Spleen (tissue), 11 donors: ENCODE results near the gene ZC3H13. TPM values are rescaled to one million over a fixed set of nuclear protein-coding genes. Genes with fewer than 3 reads are reported as not detected.

Experiments used
- DNase-seq: peaks from one replicate; pipeline ENCODE4 v3.0.0-alpha.2; 2020
- H3K27ac ChIP-seq, 8 donors: fragments of 200-600 bp; sonication (generic) in 7 of 8; 1 replicate in 4 of 8; 2 replicates in 4 of 8; pipeline versions ENCODE4 v1.5.0 to v1.8.0; 2016 to 2021; ENCODE audit warnings: inconsistent platforms in 4 of 8, mild to moderate bottlenecking in 4 of 8, moderate library complexity in 1 of 8
- H3K27me3 ChIP-seq, 7 donors: fragments of 200-600 bp; sonication (generic) in 6 of 7; replicated peaks in 1 of 7; 1 replicate in 4 of 7; 2 replicates in 3 of 7; pipeline versions ENCODE4 v1.5.0 to v1.8.0; 2016 to 2021; ENCODE audit warnings: inconsistent platforms in 3 of 7, mild to moderate bottlenecking in 1 of 7
- H3K36me3 ChIP-seq, 6 donors: fragments of 200-600 bp; sonication (generic) in 5 of 6; 1 replicate in 4 of 6; 2 replicates in 2 of 6; pipeline versions ENCODE4 v1.5.0 to v1.8.0; 2016 to 2021; ENCODE audit warnings: inconsistent platforms in 2 of 6
- H3K4me1 ChIP-seq, 6 donors: fragments of 200-600 bp; sonication (generic) in 5 of 6; 1 replicate in 3 of 6; 2 replicates in 3 of 6; pipeline versions ENCODE4 v1.5.0 to v1.8.0; 2016 to 2021; ENCODE audit warnings: inconsistent platforms in 3 of 6
- H3K4me3 ChIP-seq, 8 donors: fragments of 200-600 bp; sonication (generic) in 7 of 8; 1 replicate in 4 of 8; 2 replicates in 4 of 8; pipeline versions ENCODE4 v1.5.0 to v1.8.0; 2016 to 2021; ENCODE audit warnings: inconsistent platforms in 4 of 8, mild to moderate bottlenecking in 4 of 8, moderate library complexity in 2 of 8
- H3K9me3 ChIP-seq, 8 donors: fragments of 200-600 bp; sonication (generic) in 7 of 8; 1 replicate in 4 of 8; 2 replicates in 4 of 8; pipeline versions ENCODE4 v1.5.0 to v1.8.0; 2016 to 2021; ENCODE audit warnings: inconsistent platforms in 4 of 8
- POLR2A ChIP-seq, 3 donors: fragments of 450-650 bp; IDR thresholded peaks; one replicate each; pipeline ENCODE4 v1.5.1; 2017; ENCODE audit warnings: antibody characterized with exemption in 3 of 3, mild to moderate bottlenecking in 1 of 3
- POLR2AphosphoS5 ChIP-seq, 3 donors: sonication (generic); formaldehyde crosslinking; IDR thresholded peaks; one replicate each; pipeline ENCODE4 v1.5.1; 2017; ENCODE audit warnings: antibody characterized with exemption in 3 of 3
- WGBS, 5 donors: extraction: QIAGEN DNeasy Blood & Tissue Kit in 3 of 5; methylation state at CpG; one replicate each; pipeline versions ENCODE4 v1.1.5 to v1.1.7; 2013 to 2018; 5-methylcytosine and 5-hydroxymethylcytosine counted together
- intact Hi-C: fragments of 100-400 bp; cut with DNase I; formaldehyde crosslinking; loops from one replicate; pipeline ENCODE4 v1.15.0; 2023; ENCODE audit warnings: low total_unique reads
- polyA plus RNA-seq, 3 donors: library from polyadenylated mRNA; stranded (reverse); fragments of 200-250 nt; gene quantifications; one replicate each; pipeline ENCODE4 v1.2.1, GENCODE V29; 2013
- total RNA-seq, 7 donors: library from RNA; depleted of rRNA in 3 of 7; stranded (reverse); fragments of >200 nt in 3 of 7; fragmentation: NEBNext Ultra II Directional in 4 of 7; extraction: Animal tissue kit (Norgen Biotek cat#: 25700) in 4 of 7; gene quantifications; one replicate each; pipeline versions ENCODE4 v1.1.0 to v1.2.1, GENCODE V29; 2016 to 2021
- TF ChIP-seq, protein P1 (sequence below), 11 experiments: fragments of 200-600 bp in 7 of 11; fragments of 450-650 bp in 4 of 11; sonication (generic) in 4 of 11; IDR thresholded peaks in 8 of 11; conservative IDR thresholded peaks in 3 of 11; 1 replicate in 7 of 11; 2 replicates in 4 of 11; pipeline versions ENCODE4 v1.4.0 to v1.8.0; 2016 to 2021; ENCODE audit warnings: antibody characterized with exemption in 11 of 11, inconsistent platforms in 4 of 11, mild to moderate bottlenecking in 1 of 11
- donor health status: healthy with polysubstance abuse.
- donor health status: DM: no; HTN: no; CAD: no; lungs with moderate emphysema.
- donor health status: DM: no; HTN: no; CAD: no.
- donor health status: Bipolar disorder and iron deficiency.
- donor health status: healthy.
- donor health status: DM: no; HTN: no; CAD: no.
- donor health status: DM: yes; HTN: yes; CAD: no.

Gene ZC3H13
- total and polyA plus RNA-seq, 10 donors: 7.9 to 61.2 (median 33.1) TPM

DNA sequence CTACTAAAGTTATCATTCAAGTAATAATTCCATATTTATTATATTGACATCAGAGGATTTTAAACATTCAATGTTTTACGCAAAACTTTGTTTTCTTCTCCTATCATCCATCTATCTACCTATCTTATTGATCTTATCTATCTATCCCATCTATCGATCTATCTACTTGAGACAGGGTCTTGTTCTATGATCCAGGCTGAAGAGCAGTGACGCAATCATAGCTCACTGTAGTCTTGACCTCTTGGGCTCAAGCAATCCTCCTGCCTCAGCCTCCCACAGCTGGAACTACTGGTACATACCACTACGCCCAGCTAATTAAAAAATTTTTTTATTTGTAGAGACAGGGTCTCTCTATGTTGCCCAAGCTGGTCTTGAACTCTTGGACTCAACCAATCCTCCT lies 27.4 kb downstream of the ZC3H13 start:
- Histone ChIP-seq H3K27ac (no peak overlapping the region), H3K9me3 (peaks cover 0 to 7% (median 6%) of the 10 kb centered on the region in 8 donors), H3K27me3 (no peaks in the 10 kb centered on the region), H3K4me3 (no peak overlapping the region), H3K4me1 (peaks cover 0 to 3% (median 0%) of the 10 kb centered on the region in 6 donors), H3K36me3 (peaks cover 0 to 44% (median 3%) of the 10 kb centered on the region in 6 donors)
- 94 to 99% (median 98%) methylated on average over 4 of the region's 4 CpGs for WGBS, 5 donors
- intact Hi-C loops: no loop called here
- DNase-seq: no peak
- TF ChIP-seq, protein P1, sequence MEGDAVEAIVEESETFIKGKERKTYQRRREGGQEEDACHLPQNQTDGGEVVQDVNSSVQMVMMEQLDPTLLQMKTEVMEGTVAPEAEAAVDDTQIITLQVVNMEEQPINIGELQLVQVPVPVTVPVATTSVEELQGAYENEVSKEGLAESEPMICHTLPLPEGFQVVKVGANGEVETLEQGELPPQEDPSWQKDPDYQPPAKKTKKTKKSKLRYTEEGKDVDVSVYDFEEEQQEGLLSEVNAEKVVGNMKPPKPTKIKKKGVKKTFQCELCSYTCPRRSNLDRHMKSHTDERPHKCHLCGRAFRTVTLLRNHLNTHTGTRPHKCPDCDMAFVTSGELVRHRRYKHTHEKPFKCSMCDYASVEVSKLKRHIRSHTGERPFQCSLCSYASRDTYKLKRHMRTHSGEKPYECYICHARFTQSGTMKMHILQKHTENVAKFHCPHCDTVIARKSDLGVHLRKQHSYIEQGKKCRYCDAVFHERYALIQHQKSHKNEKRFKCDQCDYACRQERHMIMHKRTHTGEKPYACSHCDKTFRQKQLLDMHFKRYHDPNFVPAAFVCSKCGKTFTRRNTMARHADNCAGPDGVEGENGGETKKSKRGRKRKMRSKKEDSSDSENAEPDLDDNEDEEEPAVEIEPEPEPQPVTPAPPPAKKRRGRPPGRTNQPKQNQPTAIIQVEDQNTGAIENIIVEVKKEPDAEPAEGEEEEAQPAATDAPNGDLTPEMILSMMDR (IDR thresholded peaks at IDR 0.05 in 8 of 11, conservative IDR thresholded peaks at IDR 0.05 in 3 of 11): no peak
- TF ChIP-seq POLR2A (IDR thresholded peaks at IDR 0.05) (no peak), POLR2AphosphoS5 (IDR thresholded peaks at IDR 0.05) (no peak)

DNA sequence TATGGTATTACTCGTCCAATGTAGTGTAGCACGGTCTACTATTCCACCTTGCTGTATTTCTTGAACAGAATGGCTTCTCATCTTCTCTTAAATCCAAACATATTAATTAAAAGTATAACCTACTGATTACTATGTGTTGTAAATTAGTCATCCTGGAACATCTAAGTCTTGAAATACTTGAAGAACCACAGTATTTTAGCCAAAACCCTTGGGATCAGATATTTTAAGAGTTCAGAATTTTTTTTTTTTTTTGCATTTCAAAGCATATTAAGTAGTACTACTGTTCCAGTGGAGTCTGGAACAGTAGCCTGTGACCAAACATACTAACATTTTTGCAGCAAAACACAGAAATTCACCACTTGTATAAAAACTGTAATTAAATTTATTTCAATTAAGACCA lies 30.1 kb downstream of the ZC3H13 start:
- DNase-seq: no peak
- Histone ChIP-seq H3K36me3 (peaks cover 0 to 62% (median 21%) of the 10 kb centered on the region in 6 donors), H3K27me3 (no peaks in the 10 kb centered on the region), H3K9me3 (no peaks in the 10 kb centered on the region), H3K4me1 (peaks cover 0 to 3% (median 0%) of the 10 kb centered on the region in 6 donors), H3K4me3 (no peak overlapping the region), H3K27ac (no peak overlapping the region)
- TF ChIP-seq POLR2A (IDR thresholded peaks at IDR 0.05) (no peak), POLR2AphosphoS5 (IDR thresholded peaks at IDR 0.05) (no peak)
- TF ChIP-seq, protein P1 (IDR thresholded peaks at IDR 0.05 in 8 of 11, conservative IDR thresholded peaks at IDR 0.05 in 3 of 11): no peak
- WGBS, 5 donors: 91 to 99% (median 95%) methylated on average over 2 of the region's 2 CpGs
- intact Hi-C loops: no loop called here

DNA sequence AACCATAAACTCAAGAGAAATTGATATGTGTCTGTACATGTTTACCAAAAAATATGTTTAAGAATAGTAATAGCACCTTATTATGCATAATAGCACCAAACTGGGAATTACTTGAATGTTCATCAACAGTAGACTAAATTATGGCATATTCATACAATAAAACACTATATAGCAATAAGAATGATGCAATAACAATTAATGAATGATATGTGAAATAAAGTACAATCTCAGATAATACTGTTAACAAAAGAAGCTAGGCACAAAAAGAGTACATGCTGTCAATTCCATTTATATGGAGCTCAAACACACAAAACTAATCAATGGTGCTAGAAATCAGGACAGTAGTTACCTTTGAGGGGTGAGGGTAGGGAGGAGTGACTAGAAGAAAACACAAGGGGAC lies 36.3 kb downstream of the ZC3H13 start:
- Histone ChIP-seq H3K4me1 (peaks cover 0 to 11% (median 0%) of the 10 kb centered on the region in 6 donors), H3K27me3 (no peaks in the 10 kb centered on the region), H3K4me3 (no peak overlapping the region), H3K9me3 (no peaks in the 10 kb centered on the region), H3K36me3 (peaks cover 0 to 93% (median 38%) of the 10 kb centered on the region in 6 donors), H3K27ac (no peak overlapping the region)
- TF ChIP-seq POLR2A (IDR thresholded peaks at IDR 0.05) (no peak), POLR2AphosphoS5 (IDR thresholded peaks at IDR 0.05) (no peak)
- TF ChIP-seq, protein P1 (IDR thresholded peaks at IDR 0.05 in 8 of 11, conservative IDR thresholded peaks at IDR 0.05 in 3 of 11): no peak
- DNase-seq: no peak
- intact Hi-C loops: no loop called here

DNA sequence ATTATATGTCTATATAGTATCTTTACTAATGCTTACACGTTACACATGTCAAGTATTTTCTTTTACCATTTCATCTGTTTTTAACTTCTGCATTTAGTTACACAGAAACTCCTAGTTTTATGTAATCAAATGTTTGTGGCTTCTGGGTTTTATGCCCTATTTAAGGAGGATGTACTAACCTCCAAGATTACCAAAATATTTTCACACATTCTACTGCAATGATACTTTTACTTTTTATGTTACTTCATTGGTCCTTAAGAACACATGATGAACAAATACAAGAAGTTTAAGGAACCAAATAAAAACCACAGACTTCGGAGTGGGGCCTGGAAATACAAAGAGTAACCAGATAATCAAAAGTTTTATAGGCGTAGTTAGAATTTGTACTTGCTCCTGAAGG lies 37.2 kb downstream of the ZC3H13 start:
- H3K4me1 ChIP-seq: peaks cover 0 to 11% (median 0%) of the 10 kb centered on the region in 6 donors
- peaks cover 0 to 100% (median 41%) of the 10 kb centered on the region in 6 donors for H3K36me3 ChIP-seq
- H3K4me3 ChIP-seq: no peak overlapping the region
- TF ChIP-seq, protein P1 (IDR thresholded peaks at IDR 0.05 in 8 of 11, conservative IDR thresholded peaks at IDR 0.05 in 3 of 11): no peak
- TF ChIP-seq POLR2A (IDR thresholded peaks at IDR 0.05) (no peak), POLR2AphosphoS5 (IDR thresholded peaks at IDR 0.05) (no peak)
- H3K27me3 ChIP-seq: no peaks in the 10 kb centered on the region
- WGBS, 5 donors: 54 to 83% (median 67%) methylated on average over 3 of the region's 3 CpGs
- no peaks in the 10 kb centered on the region for H3K9me3 ChIP-seq
- intact Hi-C loops: no loop called here
- DNase-seq: no peak
- H3K27ac ChIP-seq: no peak overlapping the region
